Measurements from ENCODE around the gene CDON. TPM values are rescaled to one million over a fixed set of nuclear protein-coding genes. Genes with fewer than 3 reads are reported as not detected.

The CDON gene
- total RNA-seq, 1 experiment from 2014 or later: 17.1 TPM

DNA sequence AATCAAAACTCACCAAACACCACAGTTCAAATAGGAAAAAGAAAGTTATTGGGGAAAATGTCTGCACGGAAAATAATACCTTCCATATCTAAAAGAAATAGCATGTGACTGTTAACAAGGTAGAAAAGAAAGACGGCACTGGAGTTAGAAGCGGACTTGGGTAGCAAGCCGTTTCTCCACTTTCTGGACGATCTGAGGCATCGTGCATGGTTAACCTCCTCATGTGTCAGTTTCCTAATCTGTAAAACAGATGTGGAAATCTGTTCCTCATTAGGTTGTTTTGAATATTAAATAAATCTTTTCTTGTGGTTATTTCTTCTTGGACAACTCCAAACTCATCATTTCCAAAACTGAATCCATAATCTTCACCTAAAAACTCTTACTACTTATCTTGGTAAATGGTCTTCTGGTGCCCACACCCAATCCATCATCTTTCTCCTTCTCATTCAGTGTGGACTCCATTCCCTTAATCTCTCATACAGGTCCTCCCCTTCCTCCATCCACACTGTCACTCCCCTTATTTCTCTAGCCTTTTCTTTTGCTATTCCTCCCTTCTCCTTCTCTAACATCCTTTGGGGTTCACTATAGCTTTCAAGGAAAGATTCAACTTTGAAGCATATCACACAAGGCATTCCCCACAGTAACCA is 63.3 kb downstream of the CDON start:
- no TSS peak for BruUV-seq (replicated peaks)
- ChIA-PET CTCF (no interaction called here), POLR2A (no interaction called here)
- intact Hi-C loops (cut with micrococcal nuclease; ENCODE audit: unreplicated experiment): no loop called here
- no peak overlapping the region for H3K27ac ChIP-seq (ENCODE audit: low read length)
- DNase-seq (ENCODE audit: low read depth, low spot score) (no peak), ATAC-seq (no peak)
- no peak overlapping the region for H3K4me3 ChIP-seq (ENCODE audit: low read depth in 2 of 2, low read length in 2 of 2)
- in situ Hi-C loops (cut with HindIII; ENCODE audit: low pct_unique_long_range_greater_than_20kb, low sequenced_read_pairs): no loop called here
- H3K4me1 ChIP-seq (ENCODE audit: control insufficient read depth, insufficient read depth, low read length): no peaks in the 10 kb centered on the region
- no peaks in the 10 kb centered on the region for H3K27me3 ChIP-seq (ENCODE audit: control insufficient read depth, insufficient read depth, low read length)
- no peak for TF ChIP-seq SIN3A (IDR thresholded peaks at IDR 0.05; ENCODE audit: borderline replicate concordance, insufficient read depth, low read depth, low read length)
- no peak for TF ChIP-seq TCF7L2 (IDR thresholded peaks at IDR 0.05; ENCODE audit: low read depth, low read length)
- TF ChIP-seq, protein P1, sequence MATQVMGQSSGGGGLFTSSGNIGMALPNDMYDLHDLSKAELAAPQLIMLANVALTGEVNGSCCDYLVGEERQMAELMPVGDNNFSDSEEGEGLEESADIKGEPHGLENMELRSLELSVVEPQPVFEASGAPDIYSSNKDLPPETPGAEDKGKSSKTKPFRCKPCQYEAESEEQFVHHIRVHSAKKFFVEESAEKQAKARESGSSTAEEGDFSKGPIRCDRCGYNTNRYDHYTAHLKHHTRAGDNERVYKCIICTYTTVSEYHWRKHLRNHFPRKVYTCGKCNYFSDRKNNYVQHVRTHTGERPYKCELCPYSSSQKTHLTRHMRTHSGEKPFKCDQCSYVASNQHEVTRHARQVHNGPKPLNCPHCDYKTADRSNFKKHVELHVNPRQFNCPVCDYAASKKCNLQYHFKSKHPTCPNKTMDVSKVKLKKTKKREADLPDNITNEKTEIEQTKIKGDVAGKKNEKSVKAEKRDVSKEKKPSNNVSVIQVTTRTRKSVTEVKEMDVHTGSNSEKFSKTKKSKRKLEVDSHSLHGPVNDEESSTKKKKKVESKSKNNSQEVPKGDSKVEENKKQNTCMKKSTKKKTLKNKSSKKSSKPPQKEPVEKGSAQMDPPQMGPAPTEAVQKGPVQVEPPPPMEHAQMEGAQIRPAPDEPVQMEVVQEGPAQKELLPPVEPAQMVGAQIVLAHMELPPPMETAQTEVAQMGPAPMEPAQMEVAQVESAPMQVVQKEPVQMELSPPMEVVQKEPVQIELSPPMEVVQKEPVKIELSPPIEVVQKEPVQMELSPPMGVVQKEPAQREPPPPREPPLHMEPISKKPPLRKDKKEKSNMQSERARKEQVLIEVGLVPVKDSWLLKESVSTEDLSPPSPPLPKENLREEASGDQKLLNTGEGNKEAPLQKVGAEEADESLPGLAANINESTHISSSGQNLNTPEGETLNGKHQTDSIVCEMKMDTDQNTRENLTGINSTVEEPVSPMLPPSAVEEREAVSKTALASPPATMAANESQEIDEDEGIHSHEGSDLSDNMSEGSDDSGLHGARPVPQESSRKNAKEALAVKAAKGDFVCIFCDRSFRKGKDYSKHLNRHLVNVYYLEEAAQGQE (IDR thresholded peaks at IDR 0.05; ENCODE audit: insufficient read depth in 1 of 2, low read depth in 2 of 2, low read length in 1 of 2): no peak
- TF ChIP-seq POLR2AphosphoS5 (IDR thresholded peaks at IDR 0.05; ENCODE audit: low read depth, low read length): no peak
- TF ChIP-seq, protein P2, sequence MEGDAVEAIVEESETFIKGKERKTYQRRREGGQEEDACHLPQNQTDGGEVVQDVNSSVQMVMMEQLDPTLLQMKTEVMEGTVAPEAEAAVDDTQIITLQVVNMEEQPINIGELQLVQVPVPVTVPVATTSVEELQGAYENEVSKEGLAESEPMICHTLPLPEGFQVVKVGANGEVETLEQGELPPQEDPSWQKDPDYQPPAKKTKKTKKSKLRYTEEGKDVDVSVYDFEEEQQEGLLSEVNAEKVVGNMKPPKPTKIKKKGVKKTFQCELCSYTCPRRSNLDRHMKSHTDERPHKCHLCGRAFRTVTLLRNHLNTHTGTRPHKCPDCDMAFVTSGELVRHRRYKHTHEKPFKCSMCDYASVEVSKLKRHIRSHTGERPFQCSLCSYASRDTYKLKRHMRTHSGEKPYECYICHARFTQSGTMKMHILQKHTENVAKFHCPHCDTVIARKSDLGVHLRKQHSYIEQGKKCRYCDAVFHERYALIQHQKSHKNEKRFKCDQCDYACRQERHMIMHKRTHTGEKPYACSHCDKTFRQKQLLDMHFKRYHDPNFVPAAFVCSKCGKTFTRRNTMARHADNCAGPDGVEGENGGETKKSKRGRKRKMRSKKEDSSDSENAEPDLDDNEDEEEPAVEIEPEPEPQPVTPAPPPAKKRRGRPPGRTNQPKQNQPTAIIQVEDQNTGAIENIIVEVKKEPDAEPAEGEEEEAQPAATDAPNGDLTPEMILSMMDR (IDR thresholded peaks at IDR 0.05): no peak
- H3K9me3 ChIP-seq (ENCODE audit: control insufficient read depth, insufficient read depth, low read depth, low read length): no peaks in the 10 kb centered on the region
- no peaks in the 10 kb centered on the region for H3K36me3 ChIP-seq (ENCODE audit: control insufficient read depth, insufficient read depth, low read length)

DNA sequence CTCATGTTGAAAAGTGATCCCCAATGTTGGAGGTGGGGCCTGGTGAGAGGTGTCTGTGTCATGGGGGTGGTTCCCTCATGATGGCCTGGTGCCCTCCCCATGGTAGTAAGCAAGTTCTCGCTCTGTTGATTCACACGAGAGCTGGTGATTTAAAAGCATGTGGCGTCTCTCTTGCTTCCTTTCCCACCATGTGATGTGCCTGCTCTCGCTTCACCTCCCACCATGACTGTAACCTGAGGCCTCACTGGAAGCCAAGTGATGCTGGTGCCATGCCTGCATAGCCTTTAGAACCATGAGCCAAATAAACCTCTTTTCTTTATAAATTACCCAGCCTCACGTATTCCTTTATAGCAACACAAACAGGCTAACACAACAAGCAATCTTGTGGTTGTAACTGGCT is 64.4 kb downstream of the CDON start:
- in situ Hi-C loops (cut with HindIII; ENCODE audit: low pct_unique_long_range_greater_than_20kb, low sequenced_read_pairs): no loop called here
- DNase-seq (ENCODE audit: low read depth, low spot score) (no peak), ATAC-seq (no peak)
- no peaks in the 10 kb centered on the region for H3K36me3 ChIP-seq (ENCODE audit: control insufficient read depth, insufficient read depth, low read length)
- ChIA-PET CTCF (no interaction called here), POLR2A (interaction anchor here (0.6 kb wide), 1 partner anchor 128 kb away, joined by 3 read pairs; no protein-coding TSS in a partner anchor)
- no TSS peak for BruUV-seq (replicated peaks)
- TF ChIP-seq, protein P1 (IDR thresholded peaks at IDR 0.05; ENCODE audit: insufficient read depth in 1 of 2, low read depth in 2 of 2, low read length in 1 of 2): no peak
- TF ChIP-seq POLR2AphosphoS5 (IDR thresholded peaks at IDR 0.05; ENCODE audit: low read depth, low read length) (no peak), SIN3A (IDR thresholded peaks at IDR 0.05; ENCODE audit: borderline replicate concordance, insufficient read depth, low read depth, low read length) (no peak), TCF7L2 (IDR thresholded peaks at IDR 0.05; ENCODE audit: low read depth, low read length) (no peak)
- TF ChIP-seq, protein P2 (IDR thresholded peaks at IDR 0.05): no peak
- H3K9me3 ChIP-seq (ENCODE audit: control insufficient read depth, insufficient read depth, low read depth, low read length): no peaks in the 10 kb centered on the region
- no peak overlapping the region for H3K4me3 ChIP-seq (ENCODE audit: low read depth in 2 of 2, low read length in 2 of 2)
- no peaks in the 10 kb centered on the region for H3K27me3 ChIP-seq (ENCODE audit: control insufficient read depth, insufficient read depth, low read length)
- no peaks in the 10 kb centered on the region for H3K4me1 ChIP-seq (ENCODE audit: control insufficient read depth, insufficient read depth, low read length)
- no peak overlapping the region for H3K27ac ChIP-seq (ENCODE audit: low read length)
- intact Hi-C loops (cut with micrococcal nuclease; ENCODE audit: unreplicated experiment): no loop called here

Measured in Panc1 (cell line).